Muscle of leg (tissue), 11 donors: ENCODE data around the gene FYCO1. TPM values are rescaled to one million over a fixed set of nuclear protein-coding genes. Genes with fewer than 3 reads are reported as not detected.

Experiments
- DNase-seq: peaks from one replicate; pipeline ENCODE4 v3.0.0; 2013
- H3K27ac ChIP-seq: one replicate; pipeline ENCODE4 v1.5.1; 2013; ENCODE audit warnings: mild to moderate bottlenecking, low read length, control low read depth
- H3K27me3 ChIP-seq: one replicate; pipeline ENCODE4 v1.6.1; 2013; ENCODE audit warnings: low read length; ENCODE audit not compliant: control insufficient read depth, insufficient read depth
- H3K36me3 ChIP-seq: one replicate; pipeline ENCODE4 v1.6.1; 2013; ENCODE audit warnings: low read length; ENCODE audit not compliant: control insufficient read depth, insufficient read depth
- H3K4me1 ChIP-seq: one replicate; pipeline ENCODE4 v1.6.1; 2013; ENCODE audit warnings: low read length; ENCODE audit not compliant: control insufficient read depth, insufficient read depth
- H3K4me3 ChIP-seq: one replicate; pipeline ENCODE4 v1.5.1; 2013; ENCODE audit warnings: low read length, control low read depth
- H3K9me3 ChIP-seq: replicated peaks from 2 replicates; pipeline ENCODE4 v1.6.1; 2013; ENCODE audit warnings: low read depth, low read length; ENCODE audit not compliant: control insufficient read depth
- WGBS: methylation state at CpG from one replicate; pipeline ENCODE4 v1.1.5; 2013; ENCODE audit warnings: missing lambda C conversion rate; ENCODE audit not compliant: insufficient coverage; 5-methylcytosine and 5-hydroxymethylcytosine counted together
- polyA plus RNA-seq, 8 donors: library from polyadenylated mRNA; unstranded; fragments of 120-200 nt; gene quantifications; one replicate each; pipeline versions ENCODE4 v1.2.1 to v1.2.3, GENCODE V29; 2013; ENCODE audit warnings: inconsistent platforms in 1 of 8, low replicate concordance in 1 of 8; ENCODE audit not compliant: insufficient read length in 8 of 8, insufficient read depth in 1 of 8
- total RNA-seq: library from RNA; stranded (reverse); fragments of 120-200 nt; gene quantifications from one replicate; pipeline ENCODE4 v1.2.4, GENCODE V29; 2013

FYCO1 gene
- total and polyA plus RNA-seq, 9 donors, result 18.6 to 33.6 (median 25.4) TPM

- Histone ChIP-seq H3K27ac (no peak within 1 kb of the TSS), H3K36me3 (no peaks in the 10 kb centered on the region), H3K4me3 (no peak within 1 kb of the TSS), H3K4me1 (no peaks in the 10 kb centered on the region), H3K9me3 (peaks cover 11% of the 10 kb centered on the region), H3K27me3 (no peaks in the 10 kb centered on the region)
- 92% methylated on average over 2 of the region's 3 CpGs for WGBS
- no peak for DNase-seq
Observed at GRCh38 chr3:46027021-46027705, 31.5 kb upstream of the FYCO1 start, which contains the start of gene XCR1. TSS of gene XCR1 (minus strand) at chr3:46027483. CDS start at chr3:46021947, 5,536 bp downstream.

DNA sequence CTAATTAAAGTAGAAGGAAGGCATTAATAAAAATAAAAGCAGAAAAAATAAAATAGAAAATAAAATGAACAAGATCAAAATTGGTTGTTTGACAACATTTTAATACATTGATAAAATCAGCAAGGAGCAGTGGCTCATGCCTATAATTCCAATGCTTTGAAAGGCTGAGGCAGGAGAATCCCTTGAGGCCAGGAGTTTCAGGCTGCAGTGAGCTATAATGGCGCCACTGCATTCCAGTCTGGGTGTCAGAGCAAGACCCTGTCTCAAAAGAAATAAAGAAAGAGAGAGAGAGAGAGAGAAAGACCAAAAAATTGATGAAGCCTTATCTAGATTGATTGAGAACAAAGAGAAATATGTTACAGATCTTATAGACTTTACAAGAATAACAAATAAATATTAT is 29.5 kb upstream of the FYCO1 start:
- Histone ChIP-seq H3K27ac (no peak overlapping the region), H3K9me3 (peaks cover 9% of the 10 kb centered on the region), H3K36me3 (no peaks in the 10 kb centered on the region), H3K4me3 (no peak overlapping the region), H3K4me1 (no peaks in the 10 kb centered on the region), H3K27me3 (no peaks in the 10 kb centered on the region)
- no peak for DNase-seq
- 80% methylated on average over 1 of the region's 1 CpG for WGBS

DNA sequence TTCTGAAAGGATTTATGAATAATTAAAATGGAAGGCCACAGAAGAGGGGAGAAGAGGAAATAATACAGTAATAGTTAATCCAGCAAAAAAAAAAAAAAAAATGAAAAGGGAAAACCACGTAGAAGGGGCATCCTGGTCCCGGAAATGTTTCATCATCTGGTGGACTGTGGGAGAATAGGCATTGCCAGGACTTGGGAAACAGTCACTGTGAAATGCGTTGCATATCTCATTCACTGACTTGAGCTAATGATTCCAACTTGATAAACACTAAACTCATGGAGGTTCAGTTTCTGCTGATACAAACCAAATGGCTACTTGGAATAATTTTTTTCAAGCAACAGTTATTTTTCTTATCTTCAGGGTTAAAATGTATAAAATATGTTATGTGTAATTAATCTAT is 28.5 kb upstream of the FYCO1 start:
- no peaks in the 10 kb centered on the region for H3K27me3 ChIP-seq
- no peak for DNase-seq
- H3K36me3 ChIP-seq, result no peaks in the 10 kb centered on the region
- H3K4me3 ChIP-seq, result no peak overlapping the region
- no peaks in the 10 kb centered on the region for H3K4me1 ChIP-seq
- no CpG with 5 or more reads among the region's 3 CpGs for WGBS
- H3K9me3 ChIP-seq, result peaks cover 9% of the 10 kb centered on the region
- H3K27ac ChIP-seq, result no peak overlapping the region

DNA sequence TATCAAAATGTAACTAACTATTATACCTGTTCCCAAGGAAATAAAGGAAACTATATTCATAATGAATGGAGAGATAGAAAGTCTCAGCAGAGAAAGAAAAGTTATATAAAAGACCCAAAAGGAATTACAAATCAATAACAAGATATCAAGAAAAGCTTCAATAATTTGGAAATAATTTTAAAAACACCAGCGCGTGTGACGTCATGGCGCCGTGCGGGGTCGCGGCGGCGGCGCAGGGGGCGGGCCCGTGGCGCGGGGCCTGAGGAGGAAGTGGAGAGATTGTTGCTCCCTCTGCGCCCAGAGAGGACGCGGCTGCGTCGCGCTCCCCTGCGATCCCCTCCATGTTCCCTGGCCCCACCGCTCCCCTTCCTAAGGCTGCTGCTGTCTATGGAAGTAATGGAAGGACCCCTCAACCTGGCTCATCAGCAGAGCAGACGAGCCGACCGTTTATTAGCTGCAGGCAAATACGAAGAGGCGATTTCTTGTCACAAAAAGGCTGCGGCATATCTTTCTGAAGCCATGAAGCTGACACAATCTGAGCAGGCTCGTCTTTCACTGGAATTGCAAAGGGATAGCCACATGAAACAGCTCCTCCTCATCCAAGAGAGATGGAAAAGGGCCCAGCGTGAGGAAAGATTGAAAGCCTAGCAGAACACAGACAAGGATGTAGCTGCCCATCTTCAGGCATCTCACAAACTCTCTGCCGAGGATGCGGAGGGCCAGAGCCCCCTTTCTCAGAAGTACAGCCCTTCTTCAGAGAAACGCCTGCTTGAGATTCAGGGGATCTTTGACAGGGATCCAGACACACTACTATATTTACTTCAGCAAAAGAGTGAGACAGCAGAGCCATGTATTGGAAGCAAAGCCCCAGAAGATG is 27.5 kb upstream of the FYCO1 start:
- Histone ChIP-seq H3K36me3 (no peaks in the 10 kb centered on the region), H3K9me3 (peaks cover 9% of the 10 kb centered on the region), H3K27ac (no peak overlapping the region), H3K4me1 (no peaks in the 10 kb centered on the region), H3K4me3 (no peak overlapping the region), H3K27me3 (no peaks in the 10 kb centered on the region)
- no peak for DNase-seq
- WGBS, result 89% methylated on average over 23 of the region's 34 CpGs

DNA sequence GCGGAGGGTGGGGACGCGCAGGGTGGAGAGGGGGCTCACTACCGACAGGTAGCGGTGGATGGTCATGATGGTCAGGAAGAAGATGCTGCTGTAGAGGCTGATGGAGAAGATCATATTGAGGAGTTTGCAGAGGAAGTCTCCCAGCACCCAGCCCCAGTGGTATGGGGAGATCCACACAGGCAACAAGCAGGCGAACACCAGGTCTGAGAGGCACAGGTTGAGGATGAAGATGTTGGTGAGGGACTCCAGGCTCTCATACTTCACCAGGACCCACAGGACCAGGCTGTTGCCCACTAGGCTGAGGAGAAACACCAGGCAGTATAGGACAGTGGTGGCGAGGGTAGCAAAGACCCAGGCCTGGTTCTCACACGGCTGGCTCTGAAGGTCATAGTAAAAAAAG is 25.9 kb upstream of the FYCO1 start:
- H3K27ac ChIP-seq, result no peak overlapping the region
- no peaks in the 10 kb centered on the region for H3K27me3 ChIP-seq
- no peak for DNase-seq
- H3K4me1 ChIP-seq, result no peaks in the 10 kb centered on the region
- 98% methylated on average over 7 of the region's 8 CpGs for WGBS
- H3K36me3 ChIP-seq, result no peaks in the 10 kb centered on the region
- no peaks in the 10 kb centered on the region for H3K9me3 ChIP-seq
- H3K4me3 ChIP-seq, result no peak overlapping the region

DNA sequence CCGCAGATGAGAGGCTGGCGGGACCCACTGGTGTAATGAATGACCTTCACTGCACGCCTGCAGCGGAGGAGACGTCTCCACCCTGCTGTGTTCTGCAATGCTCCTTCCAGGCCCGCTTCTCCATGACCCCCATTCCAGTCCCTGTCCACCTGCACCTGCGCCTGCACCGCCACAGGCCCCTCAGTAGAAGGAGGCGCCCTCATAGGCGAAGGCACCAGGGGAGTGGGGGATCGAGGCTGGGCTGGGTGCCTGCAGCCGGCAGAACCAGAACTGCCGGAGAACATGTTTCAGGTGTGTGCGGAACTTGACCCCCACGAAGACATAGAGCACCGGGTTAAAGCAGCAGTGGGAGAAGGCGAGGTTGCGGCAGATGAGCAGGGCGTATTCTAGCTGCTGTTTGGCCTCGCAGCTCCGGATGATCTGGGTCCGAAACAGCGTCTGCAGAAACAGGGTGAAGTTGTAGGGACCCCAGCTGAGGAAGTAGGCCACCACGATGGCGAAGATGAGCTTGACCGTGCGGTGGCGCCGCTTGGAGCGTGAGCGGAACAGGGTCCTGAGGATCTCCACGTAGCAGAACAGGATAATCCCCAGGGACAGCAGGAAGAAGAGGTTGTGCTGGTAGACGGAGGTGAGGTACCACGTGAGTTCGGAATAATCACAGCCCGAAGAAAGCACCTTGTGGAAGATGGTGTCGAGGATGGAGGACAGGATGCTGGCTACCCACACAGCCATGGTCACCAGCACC is 25.3 kb upstream of the FYCO1 start:
- no peaks in the 10 kb centered on the region for H3K27me3 ChIP-seq
- no peak overlapping the region for H3K4me3 ChIP-seq
- WGBS, result 95% methylated on average over 36 of the region's 37 CpGs
- no peaks in the 10 kb centered on the region for H3K9me3 ChIP-seq
- no peak overlapping the region for H3K27ac ChIP-seq
- H3K36me3 ChIP-seq, result no peaks in the 10 kb centered on the region
- H3K4me1 ChIP-seq, result no peaks in the 10 kb centered on the region
- DNase-seq, result no peak

DNA sequence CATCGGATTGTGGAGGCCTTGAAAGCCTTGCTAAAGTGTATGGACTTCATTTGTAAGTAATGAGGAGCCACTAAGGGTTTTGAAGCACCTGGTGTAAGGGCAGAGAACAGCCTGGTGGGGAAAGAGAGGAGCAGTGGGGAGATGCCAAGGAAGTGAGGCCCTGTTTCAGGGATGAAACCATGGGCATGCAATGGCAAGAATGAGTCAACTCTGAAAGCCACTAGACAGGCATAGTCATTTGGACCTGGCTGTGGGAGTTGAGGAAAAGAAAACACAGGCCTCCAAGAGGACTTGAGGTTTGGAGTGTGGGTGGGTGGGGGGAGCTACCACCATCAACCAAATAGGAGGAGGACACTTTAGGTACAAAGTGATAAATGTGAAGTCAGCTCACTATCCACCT is 24.1 kb upstream of the FYCO1 start:
- H3K36me3 ChIP-seq, result no peaks in the 10 kb centered on the region
- WGBS, result 89% methylated on average over 1 of the region's 1 CpG
- no peaks in the 10 kb centered on the region for H3K4me1 ChIP-seq
- no peak overlapping the region for H3K27ac ChIP-seq
- no peak overlapping the region for H3K4me3 ChIP-seq
- H3K27me3 ChIP-seq, result no peaks in the 10 kb centered on the region
- DNase-seq, result no peak
- no peaks in the 10 kb centered on the region for H3K9me3 ChIP-seq

- H3K4me1 ChIP-seq, result no peaks in the 10 kb centered on the region
- no peak overlapping the region for H3K27ac ChIP-seq
- H3K4me3 ChIP-seq, result no peak overlapping the region
- no peaks in the 10 kb centered on the region for H3K36me3 ChIP-seq
- H3K27me3 ChIP-seq, result no peaks in the 10 kb centered on the region
- H3K9me3 ChIP-seq, result no peaks in the 10 kb centered on the region
- DNase-seq, result no peak
- WGBS, result 70% methylated on average over 1 of the region's 2 CpGs
Observed at GRCh38 chr3:46017720-46018119, 22.1 kb upstream of the FYCO1 start.

- H3K36me3 ChIP-seq, result no peaks in the 10 kb centered on the region
- H3K4me1 ChIP-seq, result no peaks in the 10 kb centered on the region
Observed at GRCh38 chr3:46013316-46014094, 17.9 kb upstream of the FYCO1 start.

More at GRCh38 chr3:46013316-46014094, 17.9 kb upstream of the FYCO1 start:
- no peak for DNase-seq
- Histone ChIP-seq H3K27me3 (no peaks in the 10 kb centered on the region), H3K4me3 (no peak overlapping the region), H3K27ac (no peak overlapping the region), H3K9me3 (no peaks in the 10 kb centered on the region)
- WGBS, result 47% methylated on average over 3 of the region's 7 CpGs
